C4-2B (cell line): Measurements from ENCODE around the gene ANKRD49.

ENCODE experiments used
- H3K27ac ChIP-seq: fragments of 450-650 bp; 2 replicates; pipeline ENCODE4 v1.5.1; 2017
- ZFX ChIP-seq: fragments of 450-650 bp; IDR thresholded peaks from 2 replicates; pipeline ENCODE4 v1.6.1; 2017
- TF ChIP-seq, protein P1 (sequence below): fragments of 450-650 bp; conservative IDR thresholded peaks from 2 replicates; pipeline ENCODE4 v1.5.1; 2017; ENCODE audit warnings: mild to moderate bottlenecking

The ANKRD49 gene

DNA sequence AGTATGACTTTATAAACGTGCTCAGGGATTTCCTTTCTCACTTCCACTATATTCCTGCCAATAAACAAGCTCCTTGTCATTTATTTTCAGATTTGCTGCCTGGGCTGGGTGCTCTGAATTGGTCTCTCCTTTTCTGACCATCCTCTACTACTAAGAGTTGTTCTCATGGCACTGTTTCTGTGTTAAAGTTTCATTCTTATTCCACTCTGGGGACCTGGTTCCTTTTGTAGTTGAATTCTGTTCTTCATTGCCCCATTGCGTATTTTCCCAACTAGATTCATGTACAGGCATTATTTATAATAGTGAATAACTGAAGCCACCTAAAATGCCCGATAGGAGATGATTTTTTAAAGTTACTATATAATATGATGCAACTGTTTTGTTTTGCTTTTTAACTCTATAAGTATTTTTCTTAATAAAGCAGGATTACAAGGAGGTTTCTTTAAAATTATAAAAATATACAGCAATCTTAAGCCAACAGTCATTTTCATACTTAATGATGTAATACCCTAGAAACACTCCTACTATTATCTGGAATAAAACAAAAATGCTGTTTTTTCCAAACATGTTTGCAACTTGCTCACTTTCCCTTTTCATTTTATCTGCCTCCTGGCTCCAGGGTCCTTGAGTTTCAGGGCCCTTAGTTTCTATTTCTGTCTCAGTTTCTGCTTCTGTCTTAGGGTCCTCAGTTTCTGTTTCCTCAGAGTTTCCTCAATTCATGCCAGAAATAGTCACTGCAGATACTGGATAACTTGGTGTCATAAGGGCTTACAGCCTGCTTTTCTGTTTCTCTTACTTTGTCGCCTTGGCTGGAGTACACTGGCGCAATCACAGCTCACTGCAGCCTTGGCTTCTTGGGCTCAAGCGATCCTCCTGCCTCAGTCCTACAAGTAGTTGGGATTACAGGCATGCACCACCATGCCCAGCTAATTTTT lies 40.2 kb downstream of the ANKRD49 start:
- H3K27ac ChIP-seq: no peak overlapping the region

DNA sequence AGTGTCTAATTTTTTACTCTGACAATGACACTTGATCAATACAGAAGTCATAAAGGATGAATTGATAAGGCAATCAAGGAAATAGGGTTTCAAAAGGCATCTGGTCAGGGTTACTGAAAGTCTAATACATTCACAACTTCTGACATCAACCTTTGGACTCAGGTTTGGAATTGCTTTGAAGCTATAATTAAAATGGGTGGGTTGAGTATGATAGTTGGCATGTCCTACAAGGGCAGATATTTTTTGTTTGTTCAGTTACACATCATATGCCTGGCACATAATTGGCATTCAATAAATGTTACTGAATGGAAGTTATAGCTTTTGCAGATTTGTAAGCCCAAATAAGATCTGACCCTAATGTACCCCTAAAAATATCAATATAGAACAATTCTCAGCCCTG lies 42.6 kb downstream of the ANKRD49 start:
- no peak overlapping the region for H3K27ac ChIP-seq
- TF ChIP-seq, protein P1, sequence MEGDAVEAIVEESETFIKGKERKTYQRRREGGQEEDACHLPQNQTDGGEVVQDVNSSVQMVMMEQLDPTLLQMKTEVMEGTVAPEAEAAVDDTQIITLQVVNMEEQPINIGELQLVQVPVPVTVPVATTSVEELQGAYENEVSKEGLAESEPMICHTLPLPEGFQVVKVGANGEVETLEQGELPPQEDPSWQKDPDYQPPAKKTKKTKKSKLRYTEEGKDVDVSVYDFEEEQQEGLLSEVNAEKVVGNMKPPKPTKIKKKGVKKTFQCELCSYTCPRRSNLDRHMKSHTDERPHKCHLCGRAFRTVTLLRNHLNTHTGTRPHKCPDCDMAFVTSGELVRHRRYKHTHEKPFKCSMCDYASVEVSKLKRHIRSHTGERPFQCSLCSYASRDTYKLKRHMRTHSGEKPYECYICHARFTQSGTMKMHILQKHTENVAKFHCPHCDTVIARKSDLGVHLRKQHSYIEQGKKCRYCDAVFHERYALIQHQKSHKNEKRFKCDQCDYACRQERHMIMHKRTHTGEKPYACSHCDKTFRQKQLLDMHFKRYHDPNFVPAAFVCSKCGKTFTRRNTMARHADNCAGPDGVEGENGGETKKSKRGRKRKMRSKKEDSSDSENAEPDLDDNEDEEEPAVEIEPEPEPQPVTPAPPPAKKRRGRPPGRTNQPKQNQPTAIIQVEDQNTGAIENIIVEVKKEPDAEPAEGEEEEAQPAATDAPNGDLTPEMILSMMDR: no peak
- TF ChIP-seq ZFX: no peak

More for the DNA sequence above, 40.2 kb downstream of the ANKRD49 start:
- TF ChIP-seq ZFX: no peak
- TF ChIP-seq, protein P1: no peak

DNA sequence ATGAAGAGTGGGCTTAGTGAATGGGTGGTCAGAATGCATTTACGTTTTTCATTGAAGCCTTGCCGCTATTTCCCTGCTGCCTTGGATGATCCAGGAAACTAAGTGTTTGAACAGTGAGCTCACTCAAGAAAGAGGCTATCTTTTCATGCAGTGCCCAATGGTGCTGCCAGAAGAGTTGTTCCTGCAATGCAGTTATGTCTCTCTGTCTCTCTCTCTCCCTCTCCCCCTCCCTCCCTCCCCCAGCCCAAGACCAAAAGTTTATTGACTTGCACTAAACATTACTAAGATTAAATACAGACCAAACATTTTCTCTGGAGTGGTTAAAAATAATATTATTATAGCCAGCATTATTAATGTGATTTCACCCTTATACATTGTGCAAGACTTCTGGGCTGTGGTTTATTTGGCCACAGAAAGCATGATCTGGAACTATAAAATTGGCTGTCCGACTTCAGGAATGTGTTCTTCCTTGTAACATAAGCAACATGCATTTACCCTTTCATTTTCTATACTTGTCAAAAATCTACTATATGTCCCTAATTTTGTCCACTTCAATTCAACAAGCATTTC lies 43.3 kb downstream of the ANKRD49 start:
- no peak overlapping the region for H3K27ac ChIP-seq

DNA sequence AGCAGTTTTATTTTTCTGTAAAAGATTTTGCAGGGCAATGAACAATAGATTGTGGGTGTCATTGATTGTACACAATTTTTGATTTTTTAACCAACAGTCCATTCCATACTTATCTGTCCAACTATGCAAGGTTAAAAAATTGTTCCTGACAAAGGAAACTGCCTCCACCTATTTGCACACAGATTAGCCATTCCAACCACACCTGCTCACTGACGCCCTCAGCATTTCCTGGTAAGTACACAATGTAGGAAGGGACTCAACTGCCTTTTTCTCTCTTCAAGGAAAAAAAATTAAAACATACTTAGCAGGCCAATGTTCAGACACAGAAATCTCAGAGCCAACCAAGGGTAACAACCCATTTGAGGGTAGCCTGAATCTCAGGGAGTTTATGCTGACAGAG lies 45.6 kb downstream of the ANKRD49 start:
- TF ChIP-seq ZFX: no peak
- TF ChIP-seq, protein P1: no peak

More for the DNA sequence above, 43.3 kb downstream of the ANKRD49 start:
- TF ChIP-seq, protein P1: no peak
- no peak for TF ChIP-seq ZFX

DNA sequence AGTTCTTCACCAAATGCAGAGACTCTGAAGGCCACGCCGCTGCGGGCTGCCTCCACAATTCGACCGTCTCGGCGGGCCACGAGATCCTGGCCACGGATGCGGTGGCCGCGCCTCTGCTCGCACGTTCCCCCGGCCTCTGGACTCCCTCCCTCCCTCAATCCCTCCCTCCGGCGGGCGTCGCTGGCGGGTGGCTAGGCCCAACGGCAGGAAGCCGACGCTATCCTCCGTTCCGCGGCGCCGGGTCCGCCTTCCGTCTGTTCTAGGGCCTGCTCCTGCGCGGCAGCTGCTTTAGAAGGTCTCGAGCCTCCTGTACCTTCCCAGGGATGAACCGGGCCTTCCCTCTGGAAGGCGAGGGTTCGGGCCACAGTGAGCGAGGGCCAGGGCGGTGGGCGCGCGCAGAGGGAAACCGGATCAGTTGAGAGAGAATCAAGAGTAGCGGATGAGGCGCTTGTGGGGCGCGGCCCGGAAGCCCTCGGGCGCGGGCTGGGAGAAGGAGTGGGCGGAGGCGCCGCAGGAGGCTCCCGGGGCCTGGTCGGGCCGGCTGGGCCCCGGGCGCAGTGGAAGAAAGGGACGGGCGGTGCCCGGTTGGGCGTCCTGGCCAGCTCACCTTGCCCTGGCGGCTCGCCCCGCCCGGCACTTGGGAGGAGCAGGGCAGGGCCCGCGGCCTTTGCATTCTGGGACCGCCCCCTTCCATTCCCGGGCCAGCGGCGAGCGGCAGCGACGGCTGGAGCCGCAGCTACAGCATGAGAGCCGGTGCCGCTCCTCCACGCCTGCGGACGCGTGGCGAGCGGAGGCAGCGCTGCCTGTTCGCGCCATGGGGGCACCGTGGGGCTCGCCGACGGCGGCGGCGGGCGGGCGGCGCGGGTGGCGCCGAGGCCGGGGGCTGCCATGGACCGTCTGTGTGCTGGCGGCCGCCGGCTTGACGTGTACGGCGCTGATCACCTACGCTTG lies 50.2 kb downstream of the ANKRD49 start, which contains the start of gene FUT4:
Gene FUT4 (plus strand): TSS at position 227 of the 951 bp plus-strand sequence. CDS start 213 bp downstream, at position 440.
- TF ChIP-seq, protein P1: no peak
- TF ChIP-seq ZFX: peak; percentile 90
- peak within 1 kb of the TSS; percentile 63 for H3K27ac ChIP-seq

More for the DNA sequence above, 45.6 kb downstream of the ANKRD49 start:
- H3K27ac ChIP-seq: no peak overlapping the region

DNA sequence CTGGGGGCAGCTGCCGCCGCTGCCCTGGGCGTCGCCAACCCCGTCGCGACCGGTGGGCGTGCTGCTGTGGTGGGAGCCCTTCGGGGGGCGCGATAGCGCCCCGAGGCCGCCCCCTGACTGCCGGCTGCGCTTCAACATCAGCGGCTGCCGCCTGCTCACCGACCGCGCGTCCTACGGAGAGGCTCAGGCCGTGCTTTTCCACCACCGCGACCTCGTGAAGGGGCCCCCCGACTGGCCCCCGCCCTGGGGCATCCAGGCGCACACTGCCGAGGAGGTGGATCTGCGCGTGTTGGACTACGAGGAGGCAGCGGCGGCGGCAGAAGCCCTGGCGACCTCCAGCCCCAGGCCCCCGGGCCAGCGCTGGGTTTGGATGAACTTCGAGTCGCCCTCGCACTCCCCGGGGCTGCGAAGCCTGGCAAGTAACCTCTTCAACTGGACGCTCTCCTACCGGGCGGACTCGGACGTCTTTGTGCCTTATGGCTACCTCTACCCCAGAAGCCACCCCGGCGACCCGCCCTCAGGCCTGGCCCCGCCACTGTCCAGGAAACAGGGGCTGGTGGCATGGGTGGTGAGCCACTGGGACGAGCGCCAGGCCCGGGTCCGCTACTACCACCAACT lies 51.0 kb downstream of the ANKRD49 start:
- H3K27ac ChIP-seq: peak overlapping the region; percentile 63
- TF ChIP-seq, protein P1: no peak
- no peak for TF ChIP-seq ZFX
